CD4-positive, alpha-beta memory T cell (primary cell): ENCODE data around the gene ANKRD11. TPM values are rescaled to one million over a fixed set of nuclear protein-coding genes. Genes with fewer than 3 reads are reported as not detected.

ENCODE experiments used
- CTCF ChIA-PET: fragments of 350-600 bp; sonication (Branson Sonifier 250); formaldehyde crosslinking; loops from one replicate; lab custom pipeline; 2021; ENCODE audit warnings: inconsistent platforms; ENCODE audit not compliant: partially characterized antibody; lab: Charles Lee
- POLR2A ChIA-PET: fragments of 350-600 bp; sonication (Branson Sonifier 250); formaldehyde crosslinking; loops from one replicate; lab custom pipeline; 2021; ENCODE audit not compliant: partially characterized antibody; lab: Charles Lee
- DNase-seq, 5 donors: peaks; one replicate each; pipeline versions ENCODE4 v3.0.0 to v3.0.0-alpha.2; 2020 to 2022; ENCODE audit warnings: mixed read lengths in 1 of 5
- H3K27ac ChIP-seq: one replicate; pipeline ENCODE4 v1.7.0; 2013; ENCODE audit warnings: low read depth, low read length
- H3K27me3 ChIP-seq: 2 replicates; pipeline ENCODE4 v1.7.0; 2013; ENCODE audit warnings: mild to moderate bottlenecking, low read length, moderate library complexity; ENCODE audit not compliant: insufficient read depth
- H3K36me3 ChIP-seq: 2 replicates; pipeline ENCODE4 v1.7.0; 2013; ENCODE audit warnings: mild to moderate bottlenecking, low read length, moderate library complexity; ENCODE audit not compliant: insufficient read depth
- H3K4me1 ChIP-seq: 2 replicates; pipeline ENCODE4 v1.7.0; 2013; ENCODE audit warnings: mild to moderate bottlenecking, low read length, moderate library complexity; ENCODE audit not compliant: insufficient read depth
- H3K4me3 ChIP-seq, 2 donors: one replicate each; pipeline ENCODE4 v1.7.0; 2013; ENCODE audit warnings: low read length in 2 of 2, mild to moderate bottlenecking in 1 of 2
- H3K9me3 ChIP-seq, 2 donors: one replicate each; pipeline ENCODE4 v1.7.0; 2013; ENCODE audit warnings: low read length in 2 of 2, control low read depth in 1 of 2; ENCODE audit not compliant: control insufficient read depth in 1 of 2
- H3K27ac Mint-ChIP-seq, 7 donors: one replicate each; pipeline ENCODE4 v1.8.0; 2020 to 2021; ENCODE audit warnings: mixed read lengths in 7 of 7, mild to moderate bottlenecking in 6 of 7, inconsistent platforms in 3 of 7, moderate library complexity in 3 of 7
- H3K27me3 Mint-ChIP-seq, 2 donors: one replicate each; pipeline ENCODE4 v1.8.0; 2020 to 2021; ENCODE audit warnings: mixed read lengths in 2 of 2
- H3K36me3 Mint-ChIP-seq, 2 donors: one replicate each; pipeline ENCODE4 v1.8.0; 2020 to 2021; ENCODE audit warnings: mixed read lengths in 2 of 2, inconsistent platforms in 1 of 2, mild to moderate bottlenecking in 1 of 2
- H3K4me1 Mint-ChIP-seq, 4 donors: one replicate each; pipeline ENCODE4 v1.8.0; 2020 to 2021; ENCODE audit warnings: mixed read lengths in 4 of 4, mild to moderate bottlenecking in 1 of 4
- H3K4me3 Mint-ChIP-seq, 8 donors: one replicate each; pipeline ENCODE4 v1.8.0; 2020 to 2021; ENCODE audit warnings: mixed read lengths in 8 of 8, mild to moderate bottlenecking in 7 of 8, moderate library complexity in 6 of 8, inconsistent platforms in 3 of 8
- H3K9me3 Mint-ChIP-seq, 8 donors: one replicate each; pipeline ENCODE4 v1.8.0; 2020 to 2021; ENCODE audit warnings: mixed read lengths in 8 of 8, mild to moderate bottlenecking in 5 of 8, inconsistent platforms in 3 of 8, moderate library complexity in 1 of 8
- intact Hi-C: fragments of 100-400 bp; cut with micrococcal nuclease; formaldehyde crosslinking; loops from one replicate; pipeline ENCODE4 v1.15.1; 2023
- polyA plus RNA-seq, 2 donors: library from polyadenylated mRNA; unstranded; fragments of 300-500 nt; fragmentation: Illumina TruSeq; gene quantifications; one replicate each; pipeline ENCODE4 v1.2.3, GENCODE V29; 2021
- total RNA-seq, 2 experiments: library from RNA; stranded (reverse); gene quantifications; one replicate each; pipeline ENCODE4 v1.2.3, GENCODE V29; 2021

Gene ANKRD11
- total and polyA plus RNA-seq, 4 experiments from 2014 or later, result 3.9 to 246 (median 140) TPM

GRCh38 chr16:89352091-89352681, 138.2 kb downstream of the ANKRD11 start:
- no peak overlapping the region for H3K27ac ChIP-seq
- H3K4me3 ChIP-seq, result no peak overlapping the region
- H3K27me3 ChIP-seq, result no peaks in the 10 kb centered on the region
- CTCF ChIA-PET, result interaction anchor here (1.2 kb wide), 1 partner anchor 9 kb away, joined by 3 read pairs; no protein-coding TSS in a partner anchor
- H3K4me1 ChIP-seq, result peaks cover 88% of the 10 kb centered on the region
- peaks cover 48 to 96% (median 72%) of the 10 kb centered on the region in 4 donors for H3K4me1 Mint-ChIP-seq
- H3K36me3 ChIP-seq, result peaks cover 3% of the 10 kb centered on the region
- H3K9me3 ChIP-seq, result no peaks in the 10 kb centered on the region
- no peaks in the 10 kb centered on the region for H3K9me3 Mint-ChIP-seq
- DNase-seq, result no peak
- peak overlapping the region in 2 of 7 donors; percentile 29 to 68 for H3K27ac Mint-ChIP-seq
- intact Hi-C loops, result no loop called here
- peaks cover 5 to 24% of the 10 kb centered on the region in 2 donors for H3K36me3 Mint-ChIP-seq
- H3K4me3 Mint-ChIP-seq, result peak overlapping the region in 1 of 8 donors; percentile 21
- H3K27me3 Mint-ChIP-seq, result no peaks in the 10 kb centered on the region
- POLR2A ChIA-PET, result no interaction called here

- Histone ChIP-seq H3K27me3 (no peaks in the 10 kb centered on the region), H3K27ac (no peak overlapping the region), H3K9me3 (no peaks in the 10 kb centered on the region), H3K4me1 (peaks cover 88% of the 10 kb centered on the region), H3K4me3 (no peak overlapping the region), H3K36me3 (peaks cover 3% of the 10 kb centered on the region)
- no peaks in the 10 kb centered on the region for H3K27me3 Mint-ChIP-seq
- intact Hi-C loops, result no loop called here
- no peaks in the 10 kb centered on the region for H3K9me3 Mint-ChIP-seq
- H3K36me3 Mint-ChIP-seq, result peaks cover 5 to 20% of the 10 kb centered on the region in 2 donors
- no peak for DNase-seq
- POLR2A ChIA-PET, result interaction anchor here (1.2 kb wide), 1 partner anchor 9 kb away, joined by 3 read pairs; no protein-coding TSS in a partner anchor
- no peak overlapping the region for H3K4me3 Mint-ChIP-seq
- CTCF ChIA-PET, result interaction anchor here (1.2 kb wide), 1 partner anchor 8 kb away, joined by 3 read pairs; no protein-coding TSS in a partner anchor
- H3K4me1 Mint-ChIP-seq, result peaks cover 47 to 96% (median 73%) of the 10 kb centered on the region in 4 donors
- H3K27ac Mint-ChIP-seq, result peak overlapping the region in 3 of 7 donors; percentile 48 to 76 (median 68)
Measured at GRCh38 chr16:89351645-89352044, 138.7 kb downstream of the ANKRD11 start.

GRCh38 chr16:89350701-89351380, 139.5 kb downstream of the ANKRD11 start:
- Histone ChIP-seq H3K4me3 (no peak overlapping the region), H3K27me3 (no peaks in the 10 kb centered on the region), H3K4me1 (peaks cover 90% of the 10 kb centered on the region), H3K27ac (no peak overlapping the region), H3K36me3 (peaks cover 2% of the 10 kb centered on the region), H3K9me3 (no peaks in the 10 kb centered on the region)
- Mint-ChIP-seq H3K27me3 (no peaks in the 10 kb centered on the region), H3K9me3 (no peaks in the 10 kb centered on the region), H3K4me1 (peaks cover 50 to 98% (median 75%) of the 10 kb centered on the region in 4 donors), H3K36me3 (peaks cover 9 to 23% of the 10 kb centered on the region in 2 donors), H3K27ac (peak overlapping the region in 6 of 7 donors; percentile 8 to 68 (median 26)), H3K4me3 (peak overlapping the region in 4 of 8 donors; percentile 9 to 80 (median 18))
- intact Hi-C loops, result no loop called here
- ChIA-PET CTCF (no interaction called here), POLR2A (interaction anchor here (1.1 to 1.2 kb wide), 3 partner anchors 9 to 133 kb away, joined by 3 to 4 read pairs (median 3); no protein-coding TSS in a partner anchor)
- DNase-seq, result peak in 1 of 5 donors; percentile 52

- Histone ChIP-seq H3K4me3 (no peak overlapping the region), H3K27me3 (no peaks in the 10 kb centered on the region), H3K27ac (no peak overlapping the region), H3K9me3 (no peaks in the 10 kb centered on the region), H3K36me3 (no peaks in the 10 kb centered on the region), H3K4me1 (peaks cover 90% of the 10 kb centered on the region)
- peaks cover 49 to 97% (median 75%) of the 10 kb centered on the region in 4 donors for H3K4me1 Mint-ChIP-seq
- no peaks in the 10 kb centered on the region for H3K9me3 Mint-ChIP-seq
- H3K27ac Mint-ChIP-seq, result peak overlapping the region; percentile 14 to 87 (median 74)
- DNase-seq, result peak; percentile 31 to 60 (median 43)
- intact Hi-C loops, result no loop called here
- peaks cover 4 to 24% of the 10 kb centered on the region in 2 donors for H3K36me3 Mint-ChIP-seq
- POLR2A ChIA-PET, result interaction anchor here (0.6 to 1.2 kb wide), 4 partner anchors 8 to 134 kb away, joined by 3 to 4 read pairs (median 4); no protein-coding TSS in a partner anchor
- H3K27me3 Mint-ChIP-seq, result no peaks in the 10 kb centered on the region
- H3K4me3 Mint-ChIP-seq, result peak overlapping the region in 7 of 8 donors; percentile 6 to 80 (median 64)
- CTCF ChIA-PET, result interaction anchor here (0.8 kb wide), 1 partner anchor 62 kb away, joined by 4 read pairs; no protein-coding TSS in a partner anchor
Measured at GRCh38 chr16:89349947-89350633, 140.3 kb downstream of the ANKRD11 start.

GRCh38 chr16:89347807-89348206, 142.6 kb downstream of the ANKRD11 start:
- Histone ChIP-seq H3K36me3 (no peaks in the 10 kb centered on the region), H3K27ac (no peak overlapping the region), H3K4me1 (peaks cover 94% of the 10 kb centered on the region), H3K27me3 (no peaks in the 10 kb centered on the region), H3K9me3 (no peaks in the 10 kb centered on the region), H3K4me3 (no peak overlapping the region)
- Mint-ChIP-seq H3K27me3 (no peaks in the 10 kb centered on the region), H3K27ac (peak overlapping the region in 2 of 7 donors; percentile 21 to 30), H3K4me1 (peaks cover 56 to 96% (median 77%) of the 10 kb centered on the region in 4 donors), H3K9me3 (no peaks in the 10 kb centered on the region), H3K36me3 (peaks cover 4 to 22% of the 10 kb centered on the region in 2 donors), H3K4me3 (peak overlapping the region in 1 of 8 donors; percentile 24)
- ChIA-PET POLR2A (no interaction called here), CTCF (no interaction called here)
- DNase-seq, result no peak
- intact Hi-C loops, result no loop called here

GRCh38 chr16:89346869-89347268, 143.5 kb downstream of the ANKRD11 start:
- CTCF ChIA-PET, result no interaction called here
- no peaks in the 10 kb centered on the region for H3K27me3 ChIP-seq
- Mint-ChIP-seq H3K9me3 (no peaks in the 10 kb centered on the region), H3K27me3 (no peaks in the 10 kb centered on the region), H3K27ac (peak overlapping the region in 6 of 7 donors; percentile 14 to 81 (median 23)), H3K36me3 (peaks cover 4 to 18% of the 10 kb centered on the region in 2 donors), H3K4me1 (peaks cover 56 to 95% (median 76%) of the 10 kb centered on the region in 4 donors), H3K4me3 (peak overlapping the region in 3 of 8 donors; percentile 14 to 61 (median 24))
- H3K9me3 ChIP-seq, result no peaks in the 10 kb centered on the region
- peak in 1 of 5 donors; percentile 19 for DNase-seq
- no peak overlapping the region for H3K4me3 ChIP-seq
- no peaks in the 10 kb centered on the region for H3K36me3 ChIP-seq
- no peak overlapping the region for H3K27ac ChIP-seq
- intact Hi-C loops, result no loop called here
- H3K4me1 ChIP-seq, result peaks cover 93% of the 10 kb centered on the region
- POLR2A ChIA-PET, result no interaction called here
